Measurements from ENCODE around the gene TIGD1. TPM values are rescaled to one million over a fixed set of nuclear protein-coding genes. Genes with fewer than 3 reads are reported as not detected.

Gene TIGD1
- total RNA-seq, 1 experiment from 2014 or later: 14.9 TPM

DNA sequence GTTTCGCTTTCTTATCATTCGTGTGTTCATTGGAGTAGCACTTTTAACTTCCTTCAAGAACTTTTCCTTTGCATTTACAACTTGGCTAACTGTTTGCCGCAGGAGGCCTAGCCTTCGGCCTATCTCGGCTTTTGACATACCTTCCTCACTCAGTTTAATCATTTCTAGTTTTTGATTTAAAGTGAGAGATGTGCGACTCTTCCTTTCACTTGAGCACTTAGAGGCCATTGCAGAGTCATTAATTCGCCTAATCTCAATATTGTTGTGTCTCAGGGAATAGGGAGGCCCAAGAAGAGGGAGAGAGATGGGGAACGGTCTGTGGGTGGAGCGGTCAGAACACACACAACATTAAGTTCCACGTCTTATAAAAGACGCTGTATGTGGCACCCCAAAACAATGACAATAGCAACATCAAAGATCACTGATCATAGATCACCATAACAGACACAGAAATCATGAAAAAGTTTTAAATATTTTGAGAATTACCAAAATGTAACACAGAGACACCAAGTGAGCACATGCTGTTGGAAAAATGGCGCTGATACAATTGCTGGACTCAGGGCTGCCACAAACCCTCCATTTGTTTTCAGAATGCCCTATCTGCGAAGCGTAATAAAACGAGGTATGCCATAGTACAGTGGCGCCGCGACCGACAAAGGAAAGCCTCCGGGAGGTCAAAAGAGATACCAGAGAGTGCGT, 553 bp downstream of the TIGD1 start:
- Mint-ChIP-seq H3K27me3 (ENCODE audit: unreplicated experiment) (no peaks in the 10 kb centered on the region), H3K9me3 (ENCODE audit: low read depth, unreplicated experiment) (peaks cover 2% of the 10 kb centered on the region), H3K36me3 (ENCODE audit: insufficient read depth, unreplicated experiment) (peaks cover 55% of the 10 kb centered on the region), H3K4me3 (ENCODE audit: low read depth, unreplicated experiment) (peak overlapping the region; percentile 81), H3K4me1 (ENCODE audit: low read depth, unreplicated experiment) (peaks cover 45% of the 10 kb centered on the region), H3K27ac (ENCODE audit: unreplicated experiment) (peak overlapping the region; percentile 78)
- CTCF ChIA-PET: no interaction called here
- no peak for DNase-seq
- no peak for TF ChIP-seq CTCF (IDR thresholded peaks at IDR 0.05; ENCODE audit: unreplicated experiment)
- BruUV-seq (replicated peaks): TSS peak; percentile 64
- intact Hi-C loops (cut with micrococcal nuclease; ENCODE audit: unreplicated experiment): no loop called here

DNA sequence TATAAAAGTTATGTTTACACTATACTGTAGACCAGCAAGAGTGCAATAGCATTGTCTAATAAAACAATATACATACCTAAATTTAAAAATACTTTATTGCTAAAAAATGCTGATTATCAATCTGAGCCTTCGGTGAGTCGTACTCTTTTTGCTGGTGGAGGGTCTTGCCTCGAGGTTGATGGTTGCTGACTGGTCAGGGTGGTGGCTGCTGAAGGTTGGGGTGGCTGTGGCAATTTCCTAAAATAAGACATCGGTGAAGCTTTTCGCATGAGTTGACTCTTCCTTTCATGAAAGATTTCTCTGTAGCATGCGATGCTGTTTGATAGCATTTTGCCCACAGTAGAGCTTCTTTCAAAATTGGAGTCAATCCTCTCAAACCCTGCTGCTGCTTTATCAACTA, 2.4 kb downstream of the TIGD1 start:
- Mint-ChIP-seq H3K36me3 (ENCODE audit: insufficient read depth, unreplicated experiment) (peaks cover 52% of the 10 kb centered on the region), H3K4me3 (ENCODE audit: low read depth, unreplicated experiment) (no peak overlapping the region), H3K27ac (ENCODE audit: unreplicated experiment) (no peak overlapping the region), H3K9me3 (ENCODE audit: low read depth, unreplicated experiment) (peaks cover 2% of the 10 kb centered on the region), H3K27me3 (ENCODE audit: unreplicated experiment) (no peaks in the 10 kb centered on the region), H3K4me1 (ENCODE audit: low read depth, unreplicated experiment) (peaks cover 28% of the 10 kb centered on the region)
- BruUV-seq (replicated peaks): no TSS peak
- no peak for TF ChIP-seq CTCF (IDR thresholded peaks at IDR 0.05; ENCODE audit: unreplicated experiment)
- CTCF ChIA-PET: no interaction called here
- intact Hi-C loops (cut with micrococcal nuclease; ENCODE audit: unreplicated experiment): no loop called here
- DNase-seq: no peak

DNA sequence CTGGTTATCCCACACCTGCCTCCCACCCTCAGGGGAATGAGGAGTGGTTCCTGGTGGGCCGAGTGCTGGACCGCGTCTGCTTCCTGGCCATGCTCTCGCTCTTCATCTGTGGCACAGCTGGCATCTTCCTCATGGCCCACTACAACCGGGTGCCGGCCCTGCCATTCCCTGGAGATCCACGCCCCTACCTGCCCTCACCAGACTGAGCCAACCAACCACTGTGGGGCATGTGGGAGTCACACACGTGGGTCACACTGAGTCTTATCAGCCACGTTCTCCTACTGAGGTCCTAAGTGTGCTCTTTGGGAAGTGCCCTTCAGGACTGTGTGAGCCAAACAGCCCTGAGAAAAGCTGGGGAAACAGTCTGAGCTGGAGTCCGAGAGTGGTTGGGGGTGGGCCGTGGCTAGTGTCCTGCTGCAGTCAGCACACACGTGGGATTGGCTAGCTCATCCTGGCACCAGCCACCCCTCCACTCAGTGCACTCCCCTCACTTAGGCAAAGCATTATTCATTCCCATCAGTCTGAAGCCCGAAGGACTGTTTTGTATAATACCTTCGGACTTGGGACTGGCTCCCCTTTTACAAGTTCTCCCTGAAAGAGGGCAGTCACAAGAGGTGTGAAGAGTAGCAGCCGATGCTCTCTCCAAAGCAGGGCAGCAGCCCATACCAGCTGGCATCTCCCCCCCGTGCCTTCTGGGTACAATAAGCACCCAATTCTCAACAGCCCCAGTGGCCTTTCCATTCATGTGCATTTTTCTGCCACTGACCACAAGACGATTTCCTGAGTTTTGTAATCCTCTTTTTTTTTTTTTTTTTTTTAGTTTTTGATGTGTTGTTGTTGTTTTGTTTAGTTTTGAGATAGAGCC, 4.6 kb downstream of the TIGD1 start:
- no TSS peak for BruUV-seq (replicated peaks)
- peaks cover 33% of the 10 kb centered on the region for H3K36me3 Mint-ChIP-seq (ENCODE audit: insufficient read depth, unreplicated experiment)
- no peaks in the 10 kb centered on the region for H3K27me3 Mint-ChIP-seq (ENCODE audit: unreplicated experiment)
- CTCF ChIA-PET: interaction anchor here (0.6 kb wide), 1 partner anchor 15 kb away, joined by 5 read pairs; no protein-coding TSS in a partner anchor
- H3K4me3 Mint-ChIP-seq (ENCODE audit: low read depth, unreplicated experiment): no peak overlapping the region
- no peak overlapping the region for H3K27ac Mint-ChIP-seq (ENCODE audit: unreplicated experiment)
- intact Hi-C loops (cut with micrococcal nuclease; ENCODE audit: unreplicated experiment): no loop called here
- no peak for TF ChIP-seq CTCF (IDR thresholded peaks at IDR 0.05; ENCODE audit: unreplicated experiment)
- H3K9me3 Mint-ChIP-seq (ENCODE audit: low read depth, unreplicated experiment): peaks cover 2% of the 10 kb centered on the region
- H3K4me1 Mint-ChIP-seq (ENCODE audit: low read depth, unreplicated experiment): peaks cover 19% of the 10 kb centered on the region
- no peak for DNase-seq

DNA sequence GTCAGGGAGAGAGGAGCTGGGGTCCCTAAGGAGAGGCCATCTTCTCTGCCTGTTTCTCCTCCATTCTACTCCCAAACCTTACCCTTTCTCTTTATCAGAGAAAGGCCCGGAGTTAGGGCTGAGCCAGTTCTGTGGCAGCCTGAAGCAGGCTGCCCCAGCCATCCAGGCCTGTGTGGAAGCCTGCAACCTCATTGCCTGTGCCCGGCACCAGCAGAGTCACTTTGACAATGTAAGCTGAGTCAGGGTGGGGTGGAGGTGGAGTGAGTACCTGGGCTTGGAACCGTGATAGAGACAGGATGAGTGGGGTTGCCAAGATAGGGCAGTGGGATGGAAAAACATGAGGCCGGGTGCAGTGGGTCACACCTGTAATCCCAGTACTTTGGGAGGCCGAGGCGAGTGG, 5.7 kb downstream of the TIGD1 start:
- BruUV-seq (replicated peaks): no TSS peak
- no peak for TF ChIP-seq CTCF (IDR thresholded peaks at IDR 0.05; ENCODE audit: unreplicated experiment)
- intact Hi-C loops (cut with micrococcal nuclease; ENCODE audit: unreplicated experiment): no loop called here
- Mint-ChIP-seq H3K27ac (ENCODE audit: unreplicated experiment) (no peak overlapping the region), H3K9me3 (ENCODE audit: low read depth, unreplicated experiment) (peaks cover 2% of the 10 kb centered on the region), H3K36me3 (ENCODE audit: insufficient read depth, unreplicated experiment) (peaks cover 32% of the 10 kb centered on the region), H3K4me1 (ENCODE audit: low read depth, unreplicated experiment) (peaks cover 17% of the 10 kb centered on the region), H3K4me3 (ENCODE audit: low read depth, unreplicated experiment) (no peak overlapping the region), H3K27me3 (ENCODE audit: unreplicated experiment) (no peaks in the 10 kb centered on the region)
- CTCF ChIA-PET: no interaction called here
- DNase-seq: no peak
